ENCODE results near the gene VAT1L.
"Not testable (repeated sequence)": the region's sequence is repeated elsewhere in the genome, so short reads cannot be mapped to it uniquely, and the experiment has no call there.

The VAT1L gene

GRCh38 chr16:77956231-77956630 is 167.9 kb downstream of the VAT1L start:
- no peak for DNase-seq

- DNase-seq: no peak
Measured at GRCh38 chr16:77960766-77961165, 172.4 kb downstream of the VAT1L start.

- DNase-seq: no peak
Measured at GRCh38 chr16:77961814-77962213, 173.4 kb downstream of the VAT1L start.

- no peak for DNase-seq
Measured at GRCh38 chr16:77962689-77963088, 174.3 kb downstream of the VAT1L start.

- no peak for DNase-seq
Measured at GRCh38 chr16:77963185-77964044, 175.1 kb downstream of the VAT1L start.

- DNase-seq: no peak
Measured at GRCh38 chr16:77965346-77965745, 177.0 kb downstream of the VAT1L start.

- no peak for DNase-seq
Measured at GRCh38 chr16:77967054-77967904, 178.9 kb downstream of the VAT1L start.

- DNase-seq: no peak
Measured at GRCh38 chr16:77969861-77970260, 181.5 kb downstream of the VAT1L start.

GRCh38 chr16:77970371-77970770 is 182.0 kb downstream of the VAT1L start:
- DNase-seq: no peak

GRCh38 chr16:77971306-77972061 is 183.1 kb downstream of the VAT1L start:
- DNase-seq: peak; percentile 71

GRCh38 chr16:77972062-77972392 is 183.7 kb downstream of the VAT1L start:
- no peak for DNase-seq

GRCh38 chr16:77974883-77975282 is 186.5 kb downstream of the VAT1L start:
- no peak for DNase-seq

- DNase-seq: no peak
Measured at GRCh38 chr16:77975942-77976341, 187.6 kb downstream of the VAT1L start.

GRCh38 chr16:77977339-77977738 is 189.0 kb downstream of the VAT1L start:
- DNase-seq: no peak

- no peak for DNase-seq
Measured at GRCh38 chr16:77985111-77985510, 196.7 kb downstream of the VAT1L start.

GRCh38 chr16:77986011-77986740 is 197.8 kb downstream of the VAT1L start:
- DNase-seq: no peak

GRCh38 chr16:77987810-77988209 is 199.4 kb downstream of the VAT1L start:
- no peak for DNase-seq

- no peak for DNase-seq
Measured at GRCh38 chr16:77989846-77990245, 201.5 kb downstream of the VAT1L start.

GRCh38 chr16:77991701-77992100 is 203.3 kb downstream of the VAT1L start:
- DNase-seq: no peak

GRCh38 chr16:77992381-77992780 is 204.0 kb downstream of the VAT1L start:
- not testable (repeated sequence) for DNase-seq

GRCh38 chr16:77993111-77993985 is 205.0 kb downstream of the VAT1L start:
- no peak for DNase-seq
